Measurements from ENCODE around the gene GALNT14.

The GALNT14 gene

DNA sequence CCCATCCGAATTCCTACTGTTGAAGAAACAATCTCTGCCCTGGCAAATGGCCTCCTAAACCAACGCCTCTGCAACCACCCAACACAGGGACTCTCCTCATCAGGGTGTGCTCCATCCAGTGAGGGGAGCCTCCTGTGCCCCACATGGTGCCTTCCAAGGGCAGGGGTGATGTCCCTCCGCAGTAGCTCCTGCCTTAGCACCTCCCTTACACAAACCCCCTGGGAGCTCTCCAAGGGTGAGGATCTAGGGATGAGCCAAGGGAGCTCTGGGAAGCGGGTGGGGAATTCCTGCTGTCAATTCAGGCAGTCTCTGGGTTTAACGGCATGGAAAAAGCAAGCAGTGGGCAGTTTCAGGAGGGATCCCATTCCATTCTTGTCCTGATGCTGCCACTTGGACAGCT is 3.8 kb downstream of the GALNT14 start:
- DNase-seq (ENCODE audit: low read depth in 2 of 2) = no peak

- DNase-seq (ENCODE audit: low read depth in 2 of 2) = no peak
Observed at GRCh38 chr2:31132786-31133185, 5.5 kb downstream of the GALNT14 start.

- no peak for DNase-seq (ENCODE audit: low read depth in 2 of 2)
Observed at GRCh38 chr2:31131871-31132270, 6.4 kb downstream of the GALNT14 start.

- DNase-seq (ENCODE audit: low read depth in 2 of 2) = no peak
Observed at GRCh38 chr2:31129375-31130171, 8.7 kb downstream of the GALNT14 start.

DNA sequence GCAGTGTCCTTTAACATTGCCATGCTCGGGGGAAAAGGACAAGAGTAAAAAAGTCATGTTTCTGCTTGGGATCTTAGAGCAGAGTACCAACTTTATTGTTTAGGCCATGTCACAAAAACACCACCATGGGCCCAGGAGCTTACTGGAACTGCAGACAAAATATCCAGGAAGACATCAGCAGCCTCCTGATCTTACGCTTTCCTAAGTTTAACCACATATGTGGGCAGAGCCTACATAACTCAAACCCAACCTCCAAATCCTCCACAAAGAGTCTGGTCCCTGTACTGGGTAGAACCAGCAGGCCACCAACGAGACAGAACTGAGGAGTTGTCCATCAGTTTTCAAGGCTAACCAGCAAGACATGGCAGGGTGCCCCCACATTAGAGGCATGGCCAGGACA is 10.3 kb downstream of the GALNT14 start:
- no peak for DNase-seq (ENCODE audit: low read depth in 2 of 2)

- DNase-seq (ENCODE audit: low read depth in 2 of 2) = no peak
Observed at GRCh38 chr2:31125918-31126695, 12.1 kb downstream of the GALNT14 start.

DNA sequence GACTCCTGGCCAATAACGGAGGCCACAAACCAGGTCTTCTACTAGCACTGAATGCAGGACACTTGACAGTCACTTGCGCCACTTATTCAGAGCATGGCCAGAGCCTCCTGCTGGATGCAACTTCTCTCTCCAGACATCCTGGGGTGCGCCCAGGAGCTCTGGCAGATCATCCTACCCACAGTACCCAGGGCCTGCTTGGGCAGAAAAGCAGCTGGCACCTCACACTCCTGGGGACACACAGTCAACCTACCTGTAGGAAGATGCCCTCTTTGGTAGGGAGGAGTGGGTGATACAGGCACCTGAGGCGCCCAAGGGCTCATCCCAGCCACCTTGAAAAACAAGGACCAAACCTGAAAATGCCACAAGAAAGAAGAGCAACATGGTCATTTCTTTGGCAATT is 13.3 kb downstream of the GALNT14 start:
- DNase-seq (ENCODE audit: low read depth in 2 of 2) = no peak

DNA sequence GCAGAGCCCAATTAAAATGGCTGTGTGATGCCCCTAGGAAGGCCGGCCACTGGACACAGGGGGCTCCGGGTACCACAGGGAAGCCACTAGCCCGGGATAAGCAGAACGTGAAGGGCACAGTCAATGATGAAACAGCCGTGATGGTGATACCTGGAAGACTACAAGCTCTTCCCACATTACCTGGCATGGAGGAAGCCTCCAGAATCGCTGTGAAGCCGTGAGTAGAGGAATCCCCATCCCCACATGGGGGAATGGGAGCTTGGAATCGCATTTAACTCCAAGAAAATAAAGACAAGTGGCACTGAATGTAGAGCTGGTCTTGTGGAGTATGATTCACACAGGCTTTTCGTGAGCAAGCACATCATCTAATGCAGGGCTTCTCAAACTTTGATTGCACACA is 16.1 kb downstream of the GALNT14 start:
- no peak for DNase-seq (ENCODE audit: low read depth in 2 of 2)

DNA sequence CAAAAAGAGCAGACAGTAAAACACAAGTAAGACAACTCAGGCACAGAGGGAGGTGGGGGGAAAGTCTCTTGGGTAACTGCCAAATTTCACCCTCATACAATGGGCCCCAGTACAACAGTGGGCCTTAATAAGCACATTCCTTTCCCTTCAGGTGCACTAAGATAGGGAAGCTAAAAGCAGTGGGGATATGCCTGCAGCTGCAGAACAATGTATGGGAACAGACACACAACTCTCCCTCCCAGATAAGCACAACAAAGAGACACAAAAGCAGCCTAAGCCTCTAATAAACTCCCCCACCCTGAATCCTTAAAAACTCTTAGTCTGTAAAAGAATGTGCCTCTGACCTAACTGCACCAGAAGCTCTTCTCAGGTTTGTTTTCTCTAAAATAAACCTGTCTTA is 24.5 kb downstream of the GALNT14 start:
- DNase-seq (ENCODE audit: low read depth in 2 of 2) = no peak

DNA sequence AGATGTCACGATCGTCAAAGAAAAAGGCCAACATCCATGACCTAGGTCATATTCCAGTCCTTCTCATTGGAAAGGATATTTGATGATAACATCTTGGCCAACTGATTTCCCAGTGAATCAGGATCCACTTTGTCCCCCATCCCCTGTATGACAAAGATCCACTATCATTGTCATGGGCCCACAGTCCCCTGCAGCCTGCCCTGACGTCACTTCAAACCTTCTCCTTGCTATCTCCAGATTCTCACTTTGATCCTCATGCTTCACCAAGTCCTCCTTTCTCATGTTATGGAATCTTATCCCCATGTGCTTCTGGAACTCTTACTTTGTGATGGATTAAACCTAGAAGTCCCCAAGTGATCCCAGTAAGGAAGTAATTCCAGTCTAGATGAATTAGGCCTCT is 25.7 kb downstream of the GALNT14 start:
- no peak for DNase-seq (ENCODE audit: low read depth in 2 of 2)

- no peak for DNase-seq (ENCODE audit: low read depth in 2 of 2)
Observed at GRCh38 chr2:31110998-31111397, 27.2 kb downstream of the GALNT14 start.

GRCh38 chr2:31110431-31110830 is 27.8 kb downstream of the GALNT14 start:
- DNase-seq (ENCODE audit: low read depth in 2 of 2) = no peak

DNA sequence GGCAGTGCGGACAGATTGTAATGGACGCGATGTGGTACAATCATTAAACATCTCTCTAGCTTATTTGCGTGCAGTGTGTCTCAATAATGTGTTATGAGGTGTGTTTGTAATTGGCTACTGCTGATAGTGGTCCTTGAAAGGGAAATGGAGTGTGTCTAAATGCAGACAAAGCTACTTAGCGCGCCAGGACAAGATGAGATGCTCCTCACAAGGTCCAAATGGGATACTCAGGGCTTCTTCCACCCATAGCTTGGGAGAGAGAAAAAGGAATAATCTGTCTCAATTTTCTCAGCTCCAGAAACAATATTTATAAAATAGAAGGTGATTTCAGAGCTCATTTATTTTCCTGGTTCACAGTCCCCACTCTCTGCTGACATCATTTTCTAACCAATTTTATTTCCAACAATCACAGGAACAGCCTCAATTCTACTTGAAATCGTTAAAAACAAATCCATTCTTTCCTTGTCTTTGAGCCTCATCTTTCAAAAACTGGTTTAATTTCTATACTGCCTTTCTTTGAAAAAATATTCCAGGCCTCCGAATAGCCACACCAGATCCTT is 28.5 kb downstream of the GALNT14 start:
- no peak for DNase-seq (ENCODE audit: low read depth in 2 of 2)

DNA sequence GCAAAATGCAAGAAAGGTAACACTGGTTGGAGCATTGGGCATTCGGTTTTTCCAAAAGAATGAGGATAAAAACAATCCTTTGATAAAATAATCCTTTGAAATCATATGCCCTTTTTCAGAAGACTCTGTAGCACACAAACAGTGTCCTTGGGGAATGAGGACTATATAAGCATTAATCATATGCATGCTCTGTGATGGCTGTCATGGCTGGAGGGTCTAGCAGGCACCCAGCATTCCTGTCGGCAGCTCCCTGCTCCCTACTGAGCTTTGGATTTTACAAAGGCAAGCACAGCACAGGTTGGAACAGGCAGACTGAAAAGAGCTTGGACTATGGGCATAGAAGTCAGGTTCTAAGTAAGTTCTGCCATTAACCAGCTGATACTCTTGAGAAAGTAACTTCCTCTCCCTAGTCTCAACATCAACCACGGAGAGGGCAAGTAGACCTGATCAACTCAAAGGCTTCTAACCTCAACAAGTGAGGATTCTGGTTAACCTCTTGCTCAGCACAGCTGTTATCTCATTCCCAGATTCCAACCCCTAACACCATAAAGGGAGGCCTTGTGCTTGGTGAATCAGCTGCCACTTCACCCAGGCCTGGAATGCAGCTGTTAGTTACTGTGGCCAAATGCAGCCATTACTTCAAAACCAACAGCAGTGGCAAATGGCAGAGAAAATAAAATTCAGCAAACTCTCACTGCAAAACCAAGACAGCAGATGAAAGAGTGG is 29.5 kb downstream of the GALNT14 start:
- no peak for DNase-seq (ENCODE audit: low read depth in 2 of 2)

DNA sequence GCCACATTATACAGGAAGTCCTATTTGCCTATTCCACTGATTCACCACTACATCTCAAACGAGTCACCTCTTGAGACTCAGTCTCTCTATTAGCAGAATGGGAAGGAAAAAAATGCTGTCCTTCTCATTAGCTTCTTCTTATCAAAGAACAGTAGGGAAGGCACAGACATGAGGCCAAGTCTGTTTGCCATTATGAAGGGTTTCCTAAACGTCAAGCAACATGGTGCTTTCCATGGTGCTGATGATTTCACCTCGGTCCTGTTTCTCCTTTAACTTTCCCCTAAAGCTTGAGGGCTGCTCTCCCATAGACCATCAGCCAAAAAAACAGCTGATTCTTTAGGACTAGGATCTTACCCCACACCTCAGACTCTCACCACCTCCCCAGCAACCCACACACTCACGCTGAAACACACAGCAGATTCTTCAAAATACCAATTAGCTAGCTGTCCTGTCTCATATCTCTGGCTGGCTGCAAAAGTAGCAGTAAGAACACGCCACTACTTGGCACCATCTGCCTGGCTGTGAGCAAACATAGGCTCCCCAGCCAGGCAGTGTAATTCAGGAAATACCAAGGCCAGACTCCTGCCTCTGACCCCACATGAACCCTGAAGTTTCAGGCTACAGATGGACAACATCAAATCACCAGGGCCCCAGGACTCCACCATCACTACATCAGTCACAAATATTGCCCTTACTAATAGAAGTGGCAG is 30.5 kb downstream of the GALNT14 start:
- no peak for DNase-seq (ENCODE audit: low read depth in 2 of 2)

- no peak for DNase-seq (ENCODE audit: low read depth in 2 of 2)
Observed at GRCh38 chr2:31101701-31102100, 36.5 kb downstream of the GALNT14 start.

- DNase-seq (ENCODE audit: low read depth in 2 of 2) = no peak
Observed at GRCh38 chr2:31097962-31098613, 40.2 kb downstream of the GALNT14 start.

GRCh38 chr2:31090188-31090587 is 48.1 kb downstream of the GALNT14 start:
- DNase-seq (ENCODE audit: low read depth in 2 of 2) = no peak

DNA sequence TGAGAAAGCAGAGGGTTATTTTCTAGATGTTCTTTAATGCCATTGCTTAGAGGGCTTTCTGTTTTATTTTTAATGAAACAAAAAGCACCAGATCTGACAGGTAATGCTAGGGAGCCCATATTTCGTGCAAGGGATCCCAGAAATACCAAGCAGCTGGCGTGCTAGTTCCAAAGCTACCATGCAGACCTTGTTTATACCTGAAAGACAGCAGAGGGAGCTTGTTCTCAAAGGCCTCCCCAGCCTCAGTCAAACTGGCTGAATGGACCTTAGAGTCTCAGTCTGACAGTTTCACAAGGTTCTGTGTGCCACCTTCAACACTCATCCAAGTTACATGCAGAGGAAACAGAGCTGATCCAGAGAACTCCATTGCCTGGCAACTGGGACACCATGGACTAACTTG is 48.6 kb downstream of the GALNT14 start:
- no peak for DNase-seq (ENCODE audit: low read depth in 2 of 2)

DNA sequence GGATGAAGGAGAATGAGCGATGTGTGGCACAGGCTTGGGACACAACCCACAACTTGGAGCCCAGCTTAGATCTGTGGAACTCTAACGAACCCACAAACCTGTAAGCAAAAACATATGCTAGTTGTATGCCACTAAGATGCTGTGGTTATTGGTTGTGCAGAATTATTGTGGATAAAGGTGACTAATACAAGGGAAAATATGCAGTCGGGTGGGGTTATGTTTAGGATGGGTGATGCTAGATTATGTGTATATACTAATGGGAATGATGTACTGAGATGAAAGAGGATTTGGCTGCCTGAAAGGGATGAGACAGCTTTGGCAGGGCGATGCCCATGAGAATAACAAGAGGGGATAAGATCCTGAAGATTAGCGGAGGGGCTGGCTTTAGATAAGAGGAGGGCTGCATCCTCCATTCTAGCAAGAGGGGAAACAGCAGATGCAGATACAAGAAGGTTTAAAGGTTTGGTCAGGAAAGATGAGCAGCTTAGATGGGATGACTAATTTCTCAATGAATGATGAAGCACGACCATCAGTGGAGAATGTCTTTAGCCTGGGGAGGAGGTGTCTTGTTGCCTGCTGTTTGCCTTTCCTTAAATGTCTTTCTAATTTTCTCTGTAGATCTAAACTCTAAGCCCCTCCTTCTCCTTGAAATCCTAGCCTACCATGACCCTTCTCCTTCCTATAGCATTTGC is 49.6 kb downstream of the GALNT14 start:
- DNase-seq (ENCODE audit: low read depth in 2 of 2) = no peak

DNA sequence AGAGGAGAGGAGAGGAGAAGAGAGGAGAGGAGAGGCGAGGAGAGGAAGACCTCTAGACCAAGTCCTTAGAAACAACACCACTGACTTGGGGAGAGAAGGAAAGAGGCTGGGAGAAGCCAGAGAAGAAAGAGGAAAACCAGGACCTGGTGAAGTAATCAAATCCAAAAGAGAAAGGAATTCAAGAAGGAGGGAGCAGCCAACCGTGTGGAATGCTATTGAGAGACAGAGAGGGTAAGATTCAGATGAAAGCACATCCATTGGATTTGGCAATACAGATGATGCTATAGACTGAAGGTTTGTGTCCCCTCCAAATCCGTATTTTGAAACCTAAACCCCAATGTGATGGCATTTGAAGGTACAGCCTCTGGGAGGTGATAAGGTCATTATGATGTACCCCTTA is 50.7 kb downstream of the GALNT14 start:
- no peak for DNase-seq (ENCODE audit: low read depth in 2 of 2)

All from activated CD8-positive, alpha-beta memory T cell treated with anti-CD3 and anti-CD28 coated beads for 4 hours (primary cell).